ENCODE data around the gene FRK.

The FRK gene

DNA sequence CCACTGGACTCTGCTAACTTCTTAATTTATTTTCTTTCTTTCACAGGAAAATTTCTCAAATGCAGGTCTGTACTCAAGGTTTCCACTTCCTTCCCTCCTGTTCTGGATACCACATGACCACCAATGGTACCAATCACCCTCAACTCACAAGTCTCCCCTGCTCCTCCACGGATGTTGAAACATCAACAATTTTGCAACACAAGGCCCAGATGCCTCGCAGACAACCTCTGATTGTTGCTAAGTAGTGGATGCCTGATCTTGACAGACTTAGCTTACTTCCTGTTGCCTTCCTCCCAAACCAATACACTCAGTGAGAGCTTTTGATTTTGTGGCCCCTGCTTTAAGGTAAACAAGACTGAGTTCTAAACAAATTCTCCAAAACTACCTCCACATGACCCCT lies 146.6 kb downstream of the FRK start:
- Histone ChIP-seq H3K36me3 (ENCODE audit: control insufficient read depth in 2 of 2, insufficient read depth in 1 of 2, low read length in 2 of 2) (no peaks in the 10 kb centered on the region), H3K4me1 (ENCODE audit: control insufficient read depth, insufficient read depth, low read length) (no peaks in the 10 kb centered on the region), H3K9me3 (ENCODE audit: control insufficient read depth, insufficient read depth, low read depth, low read length) (no peaks in the 10 kb centered on the region), H3K27ac (ENCODE audit: extremely low read depth, low read depth, low read length) (no peak overlapping the region), H3K4me3 (ENCODE audit: low read depth, low read length) (no peak overlapping the region)
- TF ChIP-seq ZFP37 (tag by site-specific recombination; IDR thresholded peaks at IDR 0.05) (no peak), ELK4 (IDR thresholded peaks at IDR 0.05; ENCODE audit: borderline replicate concordance, low read depth, low read length) (no peak), ZBTB10 (tag by site-specific recombination; IDR thresholded peaks at IDR 0.05) (no peak)
- ChIA-PET POLR2A (no interaction called here), CTCF (no interaction called here)

DNA sequence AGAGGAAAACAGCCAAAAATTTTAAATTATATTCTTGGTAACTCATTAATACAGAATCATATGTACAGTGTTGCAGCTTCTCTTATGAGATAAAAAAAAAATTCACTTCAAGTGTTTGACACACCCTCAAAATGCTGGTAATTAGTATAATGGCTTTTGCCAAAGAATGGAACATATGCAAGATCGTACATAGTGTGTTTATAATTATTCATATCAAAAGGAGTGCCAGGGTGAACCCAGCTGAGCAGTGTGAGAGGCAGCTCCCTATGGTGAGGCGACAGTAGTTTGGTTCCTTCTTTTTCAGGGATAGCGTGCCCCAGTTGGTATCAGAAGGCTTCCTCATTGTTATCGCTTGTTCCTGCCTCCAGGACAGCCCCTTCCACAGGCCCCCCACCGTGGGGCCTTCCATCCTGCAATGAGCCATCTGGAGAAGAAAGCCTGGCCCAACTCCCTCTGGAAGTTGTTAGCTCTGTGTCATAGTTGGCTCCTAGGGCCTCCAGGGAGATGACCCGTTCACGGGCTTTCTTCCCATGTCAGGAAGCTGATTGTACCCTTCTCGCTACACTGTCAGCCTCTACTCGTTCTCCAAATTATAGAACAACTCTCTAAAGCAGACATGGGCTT lies 150.7 kb downstream of the FRK start:
- POLR2A ChIA-PET, result no interaction called here
- no peak overlapping the region for H3K27ac ChIP-seq (ENCODE audit: extremely low read depth, low read depth, low read length)
- CTCF ChIA-PET, result interaction anchor here (0.6 to 0.7 kb wide), 2 partner anchors 258 to 442 kb away, joined by 4 read pairs; no protein-coding TSS in a partner anchor
- H3K36me3 ChIP-seq (ENCODE audit: control insufficient read depth in 2 of 2, insufficient read depth in 1 of 2, low read length in 2 of 2), result no peaks in the 10 kb centered on the region
- TF ChIP-seq ZNF155 (tag by site-specific recombination; IDR thresholded peaks at IDR 0.05) (no peak), ZNF654 (tag by site-specific recombination; IDR thresholded peaks at IDR 0.05; ENCODE audit: low read depth) (no peak), ELK4 (IDR thresholded peaks at IDR 0.05; ENCODE audit: borderline replicate concordance, low read depth, low read length) (no peak), FEZF1 (tag by site-specific recombination; IDR thresholded peaks at IDR 0.05) (no peak), YY1 (tag by site-specific recombination; IDR thresholded peaks at IDR 0.05) (no peak), OVOL3 (tag by site-specific recombination; IDR thresholded peaks at IDR 0.05) (no peak), ZNF449 (tag by site-specific recombination; IDR thresholded peaks at IDR 0.05) (no peak), ZNF280C (tag by site-specific recombination; IDR thresholded peaks at IDR 0.05) (no peak), ZNF701 (tag by site-specific recombination; IDR thresholded peaks at IDR 0.05) (no peak), HOXA7 (CRISPR knock-in tag; IDR thresholded peaks at IDR 0.05; ENCODE audit: borderline replicate concordance) (no peak), ZNF202 (tag by site-specific recombination; IDR thresholded peaks at IDR 0.05; ENCODE audit: borderline replicate concordance) (no peak), ZBTB7A (tag by site-specific recombination; IDR thresholded peaks at IDR 0.05; ENCODE audit: low read depth) (no peak)
- TF ChIP-seq, protein P1, sequence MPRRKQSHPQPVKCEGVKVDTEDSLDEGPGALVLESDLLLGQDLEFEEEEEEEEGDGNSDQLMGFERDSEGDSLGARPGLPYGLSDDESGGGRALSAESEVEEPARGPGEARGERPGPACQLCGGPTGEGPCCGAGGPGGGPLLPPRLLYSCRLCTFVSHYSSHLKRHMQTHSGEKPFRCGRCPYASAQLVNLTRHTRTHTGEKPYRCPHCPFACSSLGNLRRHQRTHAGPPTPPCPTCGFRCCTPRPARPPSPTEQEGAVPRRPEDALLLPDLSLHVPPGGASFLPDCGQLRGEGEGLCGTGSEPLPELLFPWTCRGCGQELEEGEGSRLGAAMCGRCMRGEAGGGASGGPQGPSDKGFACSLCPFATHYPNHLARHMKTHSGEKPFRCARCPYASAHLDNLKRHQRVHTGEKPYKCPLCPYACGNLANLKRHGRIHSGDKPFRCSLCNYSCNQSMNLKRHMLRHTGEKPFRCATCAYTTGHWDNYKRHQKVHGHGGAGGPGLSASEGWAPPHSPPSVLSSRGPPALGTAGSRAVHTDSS (tag by site-specific recombination; IDR thresholded peaks at IDR 0.05), result no peak
- H3K4me1 ChIP-seq (ENCODE audit: control insufficient read depth, insufficient read depth, low read length), result no peaks in the 10 kb centered on the region
- no peaks in the 10 kb centered on the region for H3K9me3 ChIP-seq (ENCODE audit: control insufficient read depth, insufficient read depth, low read depth, low read length)
- H3K4me3 ChIP-seq (ENCODE audit: low read depth, low read length), result no peak overlapping the region

All from HEK293 (cell line).